GM21723 (cell line): ENCODE measurements around the gene CDC20.
"Not testable (repeated sequence)": the region's sequence is repeated elsewhere in the genome, so short reads cannot be mapped to it uniquely, and the experiment has no call there.

Source experiments
- ATAC-seq: cut with Tn5 transposase; IDR thresholded peaks from one replicate; pipeline ENCODE4 v1.9.1; 2021; ENCODE audit warnings: mild to moderate bottlenecking, moderate library complexity; ENCODE audit not compliant: unreplicated experiment

Gene CDC20

GRCh38 chr1:43354471-43354870, 4.3 kb upstream of the CDC20 start:
- ATAC-seq = no peak

GRCh38 chr1:43354936-43355335, 3.8 kb upstream of the CDC20 start:
- no peak for ATAC-seq

GRCh38 chr1:43357251-43357650, 1.5 kb upstream of the CDC20 start:
- ATAC-seq = no peak

GRCh38 chr1:43358121-43358745, 548 bp upstream of the CDC20 start:
- no peak for ATAC-seq

- ATAC-seq = no peak
Observed at GRCh38 chr1:43359696-43360095, 915 bp downstream of the CDC20 start.

GRCh38 chr1:43360616-43361015, 1.8 kb downstream of the CDC20 start:
- ATAC-seq = no peak

- ATAC-seq = no peak
Observed at GRCh38 chr1:43363283-43363934, 4.6 kb downstream of the CDC20 start.

- no peak for ATAC-seq
Observed at GRCh38 chr1:43363935-43364525, 5.2 kb downstream of the CDC20 start.

- no peak for ATAC-seq
Observed at GRCh38 chr1:43365678-43366077, 6.9 kb downstream of the CDC20 start.

GRCh38 chr1:43366179-43366578, 7.4 kb downstream of the CDC20 start:
- no peak for ATAC-seq

GRCh38 chr1:43366601-43367025, 7.8 kb downstream of the CDC20 start:
- ATAC-seq = no peak

GRCh38 chr1:43367026-43367903, 8.5 kb downstream of the CDC20 start:
- ATAC-seq = peak; percentile 49

GRCh38 chr1:43367904-43368645, 9.3 kb downstream of the CDC20 start, which contains the start of gene ELOVL1:
TSS of gene ELOVL1 (minus strand) at chr1:43368011. CDS start at chr1:43365609, 2,402 bp downstream.
- peak; percentile 71 for ATAC-seq

GRCh38 chr1:43368646-43369020, 9.9 kb downstream of the CDC20 start:
- ATAC-seq = no peak

- ATAC-seq = not testable (repeated sequence)
Observed at GRCh38 chr1:43369779-43370178, 11.0 kb downstream of the CDC20 start.

- no peak for ATAC-seq
Observed at GRCh38 chr1:43370564-43370963, 11.8 kb downstream of the CDC20 start.

GRCh38 chr1:43372172-43372571, 13.4 kb downstream of the CDC20 start:
- no peak for ATAC-seq

GRCh38 chr1:43373066-43373940, 14.5 kb downstream of the CDC20 start:
- ATAC-seq = no peak

- ATAC-seq = no peak
Observed at GRCh38 chr1:43376723-43377235, 18.0 kb downstream of the CDC20 start.
